A549 (cell line): Measurements from ENCODE around the gene CDC14A. TPM values are rescaled to one million over a fixed set of nuclear protein-coding genes. Genes with fewer than 3 reads are reported as not detected.
"Not testable (repeated sequence)": the region's sequence is repeated elsewhere in the genome, so short reads cannot be mapped to it uniquely, and the experiment has no call there.

Experiments used
- ATAC-seq, 2 experiments: fragments of 200-7000 bp in 1 of 2; fragments of >200 bp in 1 of 2; cut with Nextera tagmentation in 1 of 2; cut with Tn5 transposase in 1 of 2; 3 replicates each; pipeline versions ENCODE4 v1.8.0 to v1.9.1; 2018 to 2020; ENCODE audit warnings: mild to moderate bottlenecking in 1 of 2, moderate library complexity in 1 of 2
- CTCF ChIA-PET: fragments of 300-600 bp; sonication (Branson Sonifier 250); formaldehyde crosslinking; extraction: SDS; loops from one replicate; lab custom pipeline; 2021; ENCODE audit warnings: antibody characterized with exemption, inconsistent platforms; lab: Yijun Ruan, JAX
- POLR2A ChIA-PET: fragments of 350-600 bp; formaldehyde crosslinking; extraction: SDS; loops from one replicate; lab custom pipeline; 2021; ENCODE audit warnings: antibody characterized with exemption, inconsistent platforms; lab: Yijun Ruan, JAX
- DNase-seq, 2 experiments: peaks; one replicate each; pipeline versions ENCODE4 v3.0.0 to v3.0.0-alpha.2; 2011 to 2016; ENCODE audit warnings: low read depth in 1 of 2, low spot score in 1 of 2
- FAIRE-seq: peaks from 2 replicates; lab custom pipeline; 2011; peaks lifted over from hg19 to GRCh38; lab: Jason Lieb, UNC
- H3K27ac ChIP-seq, 2 experiments: fragments of >200 bp; sonication (Bioruptor Twin); formaldehyde crosslinking; 3 replicates each; pipeline ENCODE4 v1.5.1; 2016 to 2017
- H3K4me1 ChIP-seq: fragments of >200 bp; sonication (Bioruptor Twin); formaldehyde crosslinking; 3 replicates; pipeline ENCODE4 v1.6.1; 2016
- H3K4me2 ChIP-seq: fragments of >200 bp; sonication (Bioruptor Twin); formaldehyde crosslinking; 3 replicates; pipeline ENCODE4 v1.6.1; 2016
- H3K4me3 ChIP-seq: fragments of >200 bp; sonication (Bioruptor Twin); formaldehyde crosslinking; 3 replicates; pipeline ENCODE4 v1.5.1; 2016
- H3K9me3 ChIP-seq: fragments of >200 bp; sonication (Bioruptor Twin); formaldehyde crosslinking; 3 replicates; pipeline ENCODE4 v1.6.1; 2016
- CEBPB ChIP-seq, 2 experiments: fragments of >200 bp in 1 of 2; sonication (Bioruptor Twin) in 1 of 2; formaldehyde crosslinking in 1 of 2; IDR thresholded peaks; 2 replicates each; pipeline ENCODE4 v1.6.1; 2012 to 2016
- CHD2 ChIP-seq: fragments of 150-350 bp; IDR thresholded peaks from 2 replicates; pipeline ENCODE4 v1.6.1; 2014; ENCODE audit warnings: low read length; ENCODE audit not compliant: partially characterized antibody
- CTCF ChIP-seq: fragments of >200 bp; sonication (Bioruptor Twin); formaldehyde crosslinking; IDR thresholded peaks from 3 replicates; pipeline ENCODE4 v1.5.1; 2016
- EHF ChIP-seq: fragments of 250-450 bp; sonication (Bioruptor Pico); IDR thresholded peaks from 2 replicates; pipeline ENCODE4 v1.5.0; 2020; ENCODE audit warnings: mild to moderate bottlenecking
- EHMT2 ChIP-seq: fragments of 200-600 bp; sonication (generic); IDR thresholded peaks from 2 replicates; pipeline ENCODE4 v1.6.1; 2016; ENCODE audit warnings: antibody characterized with exemption, low read depth, mild to moderate bottlenecking, moderate library complexity
- ESRRA ChIP-seq: fragments of 150-350 bp; IDR thresholded peaks from 2 replicates; pipeline ENCODE4 v1.6.1; 2014; ENCODE audit warnings: mild to moderate bottlenecking, low read length, borderline replicate concordance
- FOSL2 ChIP-seq, 2 experiments: fragments of 450-650 bp in 1 of 2; fragments of >200 bp in 1 of 2; sonication (Bioruptor Twin) in 1 of 2; formaldehyde crosslinking; IDR thresholded peaks; 2 replicates each; pipeline versions ENCODE4 v1.5.0 to v1.6.1; 2016 to 2020; ENCODE audit warnings: mild to moderate bottlenecking in 1 of 2, moderate library complexity in 1 of 2
- GATA3 ChIP-seq: IDR thresholded peaks from 2 replicates; pipeline ENCODE4 v1.6.1; 2012; ENCODE audit warnings: borderline replicate concordance
- HOXA7 ChIP-seq: fragments of 250-450 bp; sonication (Bioruptor Pico); IDR thresholded peaks from 2 replicates; pipeline ENCODE4 v1.5.0; 2020; ENCODE audit warnings: mild to moderate bottlenecking, moderate library complexity
- HOXB13 ChIP-seq: fragments of 250-450 bp; sonication (Bioruptor Pico); IDR thresholded peaks from 2 replicates; pipeline ENCODE4 v1.5.0; 2020; ENCODE audit warnings: low read depth, mild to moderate bottlenecking, moderate library complexity
- HOXB5 ChIP-seq: fragments of 250-450 bp; sonication (Bioruptor Pico); IDR thresholded peaks from 2 replicates; pipeline ENCODE4 v1.5.0; 2020; ENCODE audit warnings: mild to moderate bottlenecking, moderate library complexity
- JUNB ChIP-seq: fragments of >200 bp; sonication (Bioruptor Twin); formaldehyde crosslinking; IDR thresholded peaks from 2 replicates; pipeline ENCODE4 v1.6.1; 2016
- KDM5A ChIP-seq: fragments of 200-600 bp; sonication (generic); IDR thresholded peaks from 2 replicates; pipeline ENCODE4 v1.6.1; 2016; ENCODE audit warnings: antibody characterized with exemption, mild to moderate bottlenecking
- MAX ChIP-seq: IDR thresholded peaks from 2 replicates; pipeline ENCODE4 v1.6.1; 2012
- MAZ ChIP-seq: fragments of 150-350 bp; IDR thresholded peaks from 2 replicates; pipeline ENCODE4 v1.6.1; 2014; ENCODE audit warnings: antibody characterized with exemption, low read depth, low read length, borderline replicate concordance
- NFE2L2 ChIP-seq: fragments of 150-350 bp; conservative IDR thresholded peaks from 2 replicates; pipeline ENCODE4 v1.6.1; 2014; ENCODE audit warnings: low read length
- PBX3 ChIP-seq: IDR thresholded peaks from 2 replicates; pipeline ENCODE4 v1.6.1; 2012
- PHF8 ChIP-seq: fragments of 200-600 bp; sonication (generic); IDR thresholded peaks from 2 replicates; pipeline ENCODE4 v1.6.1; 2016; ENCODE audit warnings: low read depth, mild to moderate bottlenecking, antibody characterized with exemption, moderate library complexity, borderline replicate concordance
- POLR2A ChIP-seq: IDR thresholded peaks from 2 replicates; pipeline ENCODE4 v1.6.1; 2012; ENCODE audit warnings: mild to moderate bottlenecking, low read length
- RCOR1 ChIP-seq: fragments of 150-350 bp; IDR thresholded peaks from 2 replicates; pipeline ENCODE4 v1.6.1; 2014; ENCODE audit warnings: antibody characterized with exemption, low read length, low read depth
- RFX5 ChIP-seq: fragments of 450-650 bp; IDR thresholded peaks from 2 replicates; pipeline ENCODE4 v1.7.1; 2014; ENCODE audit warnings: antibody characterized with exemption, mild to moderate bottlenecking, moderate library complexity
- RNF2 ChIP-seq: fragments of 200-600 bp; sonication (generic); IDR thresholded peaks from 2 replicates; pipeline ENCODE4 v1.6.1; 2016; ENCODE audit warnings: low read depth, mild to moderate bottlenecking, antibody characterized with exemption, moderate library complexity, borderline replicate concordance
- TP53 ChIP-seq: fragments of 250-450 bp; sonication (Bioruptor Pico); IDR thresholded peaks from 2 replicates; pipeline ENCODE4 v1.5.0; 2021; ENCODE audit warnings: mild to moderate bottlenecking, moderate library complexity
- USF2 ChIP-seq: fragments of 450-650 bp; IDR thresholded peaks from 2 replicates; pipeline ENCODE4 v1.6.1; 2014; ENCODE audit warnings: antibody characterized with exemption
- WGBS: methylation state at CpG from one replicate; pipeline ENCODE4 v1.1.6; 2017; ENCODE audit errors: missing lambda C conversion rate; 5-methylcytosine and 5-hydroxymethylcytosine counted together
- polyA plus RNA-seq, 4 experiments: library from polyadenylated mRNA; depleted of rRNA in 3 of 4; stranded (reverse); fragments of >200 nt; fragmentation: RNase III in 1 of 4; extraction: RNeasy Plus Mini Kit Qiagen cat#74134 plus additional on column Dnase treatment in 1 of 4; gene quantifications; 2 replicates in 3 of 4; 3 replicates in 1 of 4; pipeline ENCODE4 v1.2.3, GENCODE V29; 2011 to 2017
- TF ChIP-seq, protein P1 (sequence below): fragments of 150-350 bp; IDR thresholded peaks from 2 replicates; pipeline ENCODE4 v1.6.1; 2014; ENCODE audit warnings: low read depth, mild to moderate bottlenecking, low read length
- TF ChIP-seq, protein P2 (sequence below): IDR thresholded peaks from 2 replicates; pipeline ENCODE4 v1.6.1; 2012; ENCODE audit warnings: low read depth, borderline replicate concordance
- TF ChIP-seq, protein P3 (sequence below): fragments of 250-450 bp; sonication (Bioruptor Pico); IDR thresholded peaks from 2 replicates; pipeline ENCODE4 v1.5.0; 2020; ENCODE audit warnings: low read depth, mild to moderate bottlenecking, moderate library complexity

Gene CDC14A
- polyA plus RNA-seq, 2 of the 4 experiments (the other 2 are of a cell fraction) = 1.6 to 4.1 TPM

DNA sequence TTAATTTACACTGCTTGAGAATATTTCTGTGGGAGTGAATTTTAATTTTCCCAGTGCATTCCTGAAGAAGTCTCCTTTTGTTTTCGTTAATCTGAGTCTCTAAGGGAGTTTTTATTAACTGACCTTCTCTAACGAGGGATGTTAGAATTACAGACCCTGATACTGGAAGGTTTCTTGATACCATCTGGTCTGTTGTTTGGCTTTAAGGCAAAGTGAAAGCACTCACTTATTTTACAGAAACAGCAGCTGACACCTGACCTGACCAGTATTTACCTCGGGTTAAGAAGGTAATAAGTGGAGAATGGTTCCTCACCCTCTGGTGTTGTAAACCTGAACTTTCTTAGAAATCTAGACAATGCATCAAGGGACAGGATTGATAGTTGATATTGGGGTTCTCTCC lies 12.4 kb downstream of the CDC14A start:
- no peaks in the 10 kb centered on the region for H3K9me3 ChIP-seq
- H3K27ac ChIP-seq = no peak overlapping the region
- no peaks in the 10 kb centered on the region for H3K4me1 ChIP-seq
- ATAC-seq (no peak), DNase-seq (no peak), FAIRE-seq (no peak)
- H3K4me2 ChIP-seq = no peak overlapping the region
- WGBS = 61% methylated on average over 3 of the region's 3 CpGs
- TF ChIP-seq CHD2 (no peak), CTCF (no peak), EHF (CRISPR knock-in tag) (no peak), HOXA7 (CRISPR knock-in tag) (no peak), TP53 (CRISPR knock-in tag) (no peak), KDM5A (no peak), FOSL2 (IDR thresholded peaks at IDR 0.05) (no peak), FOSL2 (CRISPR knock-in tag; IDR thresholded peaks at IDR 0.05) (no peak), RNF2 (no peak), EHMT2 (no peak), HOXB13 (CRISPR knock-in tag) (no peak)
- TF ChIP-seq, protein P1, sequence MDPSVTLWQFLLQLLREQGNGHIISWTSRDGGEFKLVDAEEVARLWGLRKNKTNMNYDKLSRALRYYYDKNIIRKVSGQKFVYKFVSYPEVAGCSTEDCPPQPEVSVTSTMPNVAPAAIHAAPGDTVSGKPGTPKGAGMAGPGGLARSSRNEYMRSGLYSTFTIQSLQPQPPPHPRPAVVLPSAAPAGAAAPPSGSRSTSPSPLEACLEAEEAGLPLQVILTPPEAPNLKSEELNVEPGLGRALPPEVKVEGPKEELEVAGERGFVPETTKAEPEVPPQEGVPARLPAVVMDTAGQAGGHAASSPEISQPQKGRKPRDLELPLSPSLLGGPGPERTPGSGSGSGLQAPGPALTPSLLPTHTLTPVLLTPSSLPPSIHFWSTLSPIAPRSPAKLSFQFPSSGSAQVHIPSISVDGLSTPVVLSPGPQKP = no peak
- TF ChIP-seq, protein P2, sequence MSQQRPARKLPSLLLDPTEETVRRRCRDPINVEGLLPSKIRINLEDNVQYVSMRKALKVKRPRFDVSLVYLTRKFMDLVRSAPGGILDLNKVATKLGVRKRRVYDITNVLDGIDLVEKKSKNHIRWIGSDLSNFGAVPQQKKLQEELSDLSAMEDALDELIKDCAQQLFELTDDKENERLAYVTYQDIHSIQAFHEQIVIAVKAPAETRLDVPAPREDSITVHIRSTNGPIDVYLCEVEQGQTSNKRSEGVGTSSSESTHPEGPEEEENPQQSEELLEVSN = no peak
- POLR2A ChIA-PET = no interaction called here
- CTCF ChIA-PET = interaction anchor here (1.3 kb wide), 1 partner anchor 10 kb away, joined by 3 read pairs; no protein-coding TSS in a partner anchor
- H3K4me3 ChIP-seq = no peak overlapping the region

- no peak for DNase-seq
- Histone ChIP-seq H3K4me1 (no peaks in the 10 kb centered on the region), H3K4me2 (no peak overlapping the region), H3K9me3 (no peaks in the 10 kb centered on the region), H3K4me3 (no peak overlapping the region), H3K27ac (no peak overlapping the region)
- FAIRE-seq = no peak
- no peak for ATAC-seq
- ChIA-PET POLR2A (no interaction called here), CTCF (interaction anchor here (0.8 kb wide), 1 partner anchor 8 kb away, joined by 3 read pairs; no protein-coding TSS in a partner anchor)
- no peak for TF ChIP-seq USF2
- no peak for TF ChIP-seq RCOR1
- no peak for TF ChIP-seq MAX
- no peak for TF ChIP-seq NFE2L2
- no peak for TF ChIP-seq EHF (CRISPR knock-in tag)
- TF ChIP-seq MAZ = no peak
- no peak for TF ChIP-seq GATA3
- TF ChIP-seq POLR2A = no peak
- no peak for TF ChIP-seq JUNB
- no peak for TF ChIP-seq HOXB5 (CRISPR knock-in tag)
- no peak for TF ChIP-seq ESRRA
- no peak for TF ChIP-seq HOXB13 (CRISPR knock-in tag)
- TF ChIP-seq PBX3 = no peak
- TF ChIP-seq CHD2 = no peak
- TF ChIP-seq PHF8 = no peak
- no peak for TF ChIP-seq CEBPB (IDR thresholded peaks at IDR 0.05)
- TF ChIP-seq, protein P3, sequence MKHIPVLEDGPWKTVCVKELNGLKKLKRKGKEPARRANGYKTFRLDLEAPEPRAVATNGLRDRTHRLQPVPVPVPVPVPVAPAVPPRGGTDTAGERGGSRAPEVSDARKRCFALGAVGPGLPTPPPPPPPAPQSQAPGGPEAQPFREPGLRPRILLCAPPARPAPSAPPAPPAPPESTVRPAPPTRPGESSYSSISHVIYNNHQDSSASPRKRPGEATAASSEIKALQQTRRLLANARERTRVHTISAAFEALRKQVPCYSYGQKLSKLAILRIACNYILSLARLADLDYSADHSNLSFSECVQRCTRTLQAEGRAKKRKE (CRISPR knock-in tag) = no peak
- TF ChIP-seq KDM5A = no peak
- no peak for TF ChIP-seq RFX5
- WGBS = 14% methylated on average over 1 of the region's 1 CpG
Observed at GRCh38 chr1:100366209-100366525, 13.9 kb downstream of the CDC14A start.

DNA sequence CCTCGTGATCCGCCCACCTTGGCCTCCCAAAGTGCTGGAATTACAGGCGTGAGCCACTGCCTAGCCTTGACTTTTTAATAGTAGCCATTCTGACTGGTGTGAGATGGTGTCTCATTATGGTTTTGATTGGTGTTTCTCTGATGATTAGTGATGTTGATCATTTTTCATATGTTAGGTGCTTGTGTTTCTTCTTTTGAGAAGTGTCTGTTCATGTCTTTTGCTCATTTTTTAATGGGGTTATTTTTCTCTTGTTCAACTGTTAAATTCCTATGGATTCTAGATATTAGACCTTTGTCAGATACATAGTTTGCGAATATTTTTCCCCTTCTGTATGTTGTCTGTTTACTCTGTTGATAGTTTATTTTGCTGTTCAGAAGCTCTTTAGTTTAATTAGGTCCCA lies 17.0 kb downstream of the CDC14A start:
- H3K4me2 ChIP-seq, H3K27ac ChIP-seq, FAIRE-seq, H3K4me3 ChIP-seq, H3K4me1 ChIP-seq, POLR2A ChIA-PET, DNase-seq, H3K9me3 ChIP-seq, ATAC-seq: not testable (repeated sequence)
- CTCF ChIA-PET = interaction anchor here (0.7 to 1.4 kb wide), 2 partner anchors 15 to 453 kb away, joined by 3 to 4 read pairs; no protein-coding TSS in a partner anchor
- 94% methylated on average over 4 of the region's 4 CpGs for WGBS
